Chondrocyte (in vitro differentiated cells): ENCODE data around the gene TMCC1. TPM values are rescaled to one million over a fixed set of nuclear protein-coding genes. Genes with fewer than 3 reads are reported as not detected.

ENCODE experiments used
- DNase-seq: peaks from one replicate; pipeline ENCODE4 v3.0.0; 2021; ENCODE audit warnings: mixed read lengths, low spot score
- H3K27ac Mint-ChIP-seq: one replicate; pipeline ENCODE4 v1.8.0; 2021; ENCODE audit warnings: mild to moderate bottlenecking, moderate library complexity, mixed read lengths; ENCODE audit not compliant: unreplicated experiment
- H3K27me3 Mint-ChIP-seq: 2 replicates; pipeline ENCODE4 v1.8.0; 2021; ENCODE audit warnings: low read depth, mixed read lengths
- H3K36me3 Mint-ChIP-seq: 2 replicates; pipeline ENCODE4 v1.8.0; 2021; ENCODE audit warnings: low read depth, mixed read lengths
- H3K4me1 Mint-ChIP-seq: 2 replicates; pipeline ENCODE4 v1.8.0; 2021; ENCODE audit warnings: low read depth, mild to moderate bottlenecking, mixed read lengths
- H3K4me3 Mint-ChIP-seq: one replicate; pipeline ENCODE4 v1.8.0; 2021; ENCODE audit warnings: mild to moderate bottlenecking, moderate library complexity, mixed read lengths; ENCODE audit not compliant: unreplicated experiment
- H3K9me3 Mint-ChIP-seq: 2 replicates; pipeline ENCODE4 v1.8.0; 2021; ENCODE audit warnings: low read depth, mixed read lengths
- total RNA-seq: library from RNA; stranded (reverse); gene quantifications from 3 replicates; pipeline ENCODE4 v1.2.1, GENCODE V29; 2021
- TF ChIP-seq, protein P1 (sequence below): fragments of 200-600 bp; sonication (generic); IDR thresholded peaks from 2 replicates; pipeline ENCODE4 v1.5.0; 2021; ENCODE audit warnings: antibody characterized with exemption, mild to moderate bottlenecking, moderate library complexity

The TMCC1 gene
- total RNA-seq, 1 donor from 2014 or later: 34.3 TPM

DNA sequence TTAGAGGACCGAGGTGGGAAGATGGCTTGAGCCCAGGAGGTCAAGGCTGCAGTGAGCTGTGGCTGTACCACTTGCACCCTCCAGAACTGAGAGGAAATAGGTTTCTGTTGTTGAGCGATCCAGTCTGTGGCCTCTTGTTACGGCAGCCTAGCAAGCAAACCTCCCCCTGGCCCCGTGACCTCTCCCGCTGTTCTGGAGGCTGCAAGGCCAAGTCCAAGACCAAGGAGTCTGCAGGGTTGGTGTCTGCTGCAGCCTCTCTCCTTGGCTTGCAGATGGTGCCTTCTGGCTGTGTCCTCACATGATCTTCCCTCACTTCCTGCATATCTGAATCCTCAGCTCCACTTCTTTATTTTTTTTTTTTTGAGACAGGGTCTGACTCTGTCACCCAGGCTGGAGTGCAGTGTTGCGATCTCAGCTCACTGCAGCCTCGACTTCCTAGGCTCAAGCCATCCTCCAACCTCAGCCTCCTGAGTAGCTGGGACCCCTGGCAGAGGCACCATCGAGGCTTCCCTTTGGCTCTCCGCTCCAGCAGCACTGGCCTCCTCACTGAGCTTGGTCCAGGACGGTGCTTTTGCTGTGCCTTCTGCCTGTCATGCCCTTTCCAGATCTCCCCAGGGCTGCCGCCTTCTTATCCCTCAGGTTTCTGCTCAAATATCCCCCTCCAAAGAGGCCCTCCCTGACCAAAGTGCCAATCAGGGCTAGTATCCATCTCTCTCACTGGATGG is 269.0 kb downstream of the TMCC1 start:
- Mint-ChIP-seq H3K27me3 (no peaks in the 10 kb centered on the region), H3K36me3 (no peaks in the 10 kb centered on the region), H3K4me1 (peaks cover 64% of the 10 kb centered on the region), H3K9me3 (no peaks in the 10 kb centered on the region), H3K27ac (peak overlapping the region; percentile 96), H3K4me3 (no peak overlapping the region)
- peak; percentile 53 for DNase-seq
- TF ChIP-seq, protein P1, sequence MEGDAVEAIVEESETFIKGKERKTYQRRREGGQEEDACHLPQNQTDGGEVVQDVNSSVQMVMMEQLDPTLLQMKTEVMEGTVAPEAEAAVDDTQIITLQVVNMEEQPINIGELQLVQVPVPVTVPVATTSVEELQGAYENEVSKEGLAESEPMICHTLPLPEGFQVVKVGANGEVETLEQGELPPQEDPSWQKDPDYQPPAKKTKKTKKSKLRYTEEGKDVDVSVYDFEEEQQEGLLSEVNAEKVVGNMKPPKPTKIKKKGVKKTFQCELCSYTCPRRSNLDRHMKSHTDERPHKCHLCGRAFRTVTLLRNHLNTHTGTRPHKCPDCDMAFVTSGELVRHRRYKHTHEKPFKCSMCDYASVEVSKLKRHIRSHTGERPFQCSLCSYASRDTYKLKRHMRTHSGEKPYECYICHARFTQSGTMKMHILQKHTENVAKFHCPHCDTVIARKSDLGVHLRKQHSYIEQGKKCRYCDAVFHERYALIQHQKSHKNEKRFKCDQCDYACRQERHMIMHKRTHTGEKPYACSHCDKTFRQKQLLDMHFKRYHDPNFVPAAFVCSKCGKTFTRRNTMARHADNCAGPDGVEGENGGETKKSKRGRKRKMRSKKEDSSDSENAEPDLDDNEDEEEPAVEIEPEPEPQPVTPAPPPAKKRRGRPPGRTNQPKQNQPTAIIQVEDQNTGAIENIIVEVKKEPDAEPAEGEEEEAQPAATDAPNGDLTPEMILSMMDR: no peak

DNA sequence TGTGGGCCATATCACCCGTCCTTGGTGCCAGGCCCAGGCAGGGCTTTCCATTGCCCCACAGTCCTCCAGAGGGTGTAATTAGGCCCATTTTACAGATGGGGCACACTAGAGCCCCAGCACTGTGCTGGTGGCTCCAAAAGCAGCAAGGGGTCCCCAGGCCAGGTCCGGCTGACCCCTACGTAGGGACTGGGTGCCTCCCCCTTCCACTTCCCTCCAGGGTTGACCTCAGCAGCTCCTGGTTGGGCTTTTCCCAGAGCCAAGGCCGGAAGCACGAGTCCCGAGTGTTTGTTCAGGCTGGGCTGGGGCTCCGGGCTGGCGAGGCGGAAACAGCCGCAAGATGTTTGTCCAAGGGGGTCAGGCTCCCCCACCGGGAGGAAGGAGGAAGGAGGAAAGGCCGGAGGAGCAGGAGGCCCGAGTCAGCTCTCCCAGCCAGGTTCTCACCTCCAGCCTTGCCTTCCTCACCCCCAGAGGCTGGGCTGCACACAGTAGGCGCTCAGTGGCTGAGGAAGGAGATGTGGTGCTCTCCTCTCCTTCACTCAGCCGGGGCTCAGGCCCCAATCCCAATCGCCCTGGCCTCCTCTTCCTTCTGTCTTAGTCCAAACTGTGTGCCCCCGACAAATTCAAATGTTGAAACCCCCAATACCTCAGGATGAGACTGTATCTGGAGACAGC is 269.9 kb downstream of the TMCC1 start:
- Mint-ChIP-seq H3K27ac (peak overlapping the region; percentile 73), H3K27me3 (no peaks in the 10 kb centered on the region), H3K36me3 (no peaks in the 10 kb centered on the region), H3K4me1 (peaks cover 69% of the 10 kb centered on the region), H3K4me3 (no peak overlapping the region), H3K9me3 (no peaks in the 10 kb centered on the region)
- no peak for DNase-seq
- TF ChIP-seq, protein P1: no peak

DNA sequence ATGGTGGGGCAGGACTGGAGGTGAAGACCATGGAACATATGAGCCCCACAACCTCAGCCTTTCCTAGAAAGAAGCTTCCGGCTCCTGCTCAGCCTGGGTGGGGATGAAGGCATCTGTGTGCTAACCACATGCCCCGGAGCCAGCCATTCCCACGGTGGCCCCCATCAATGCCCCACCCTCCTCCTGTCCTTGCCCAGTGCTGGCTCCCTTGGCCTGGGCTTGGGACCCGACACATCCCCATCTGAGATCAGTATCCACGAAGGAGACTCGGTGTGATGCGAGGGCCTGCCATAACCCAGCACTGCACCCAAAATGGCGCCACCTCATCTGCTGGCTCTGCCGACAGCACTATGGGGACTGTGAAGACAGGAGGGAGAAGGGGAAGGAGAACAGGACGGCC is 270.6 kb downstream of the TMCC1 start:
- no peak for DNase-seq
- TF ChIP-seq, protein P1: no peak
- H3K27ac Mint-ChIP-seq: no peak overlapping the region
- H3K4me1 Mint-ChIP-seq: peaks cover 71% of the 10 kb centered on the region
- no peaks in the 10 kb centered on the region for H3K27me3 Mint-ChIP-seq
- no peaks in the 10 kb centered on the region for H3K9me3 Mint-ChIP-seq
- H3K36me3 Mint-ChIP-seq: no peaks in the 10 kb centered on the region
- H3K4me3 Mint-ChIP-seq: no peak overlapping the region

DNA sequence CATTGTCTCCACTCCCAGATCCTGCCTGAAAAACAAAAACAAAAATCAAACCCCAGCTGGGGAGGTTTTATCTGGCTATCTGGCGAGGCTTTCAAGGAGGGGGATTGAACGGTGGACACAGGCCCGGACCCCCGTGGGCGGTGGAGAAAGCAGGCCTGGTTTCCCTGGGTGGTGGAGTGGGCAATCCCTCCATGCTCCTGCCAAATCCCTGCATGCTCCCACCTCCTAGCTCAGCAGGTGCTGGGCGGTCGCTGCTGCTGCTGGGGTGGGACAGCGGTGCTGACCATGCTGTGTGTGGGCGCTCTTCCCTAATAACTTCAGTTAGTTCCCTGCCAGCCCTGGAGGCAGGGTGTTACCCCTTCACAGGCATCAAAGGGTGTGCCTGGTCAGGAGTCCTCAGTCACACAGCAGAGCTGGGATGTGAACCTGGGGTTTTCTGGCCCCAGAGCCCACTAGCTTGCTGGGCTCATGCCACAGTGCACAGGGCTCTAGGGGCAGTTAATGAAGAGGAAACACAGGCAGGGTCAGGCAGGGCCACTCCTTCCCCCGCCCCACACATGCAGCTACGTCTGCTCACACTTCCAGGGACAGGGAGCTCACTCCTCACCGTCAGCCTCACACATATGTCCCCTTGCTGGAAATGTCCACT is 271.2 kb downstream of the TMCC1 start:
- H3K9me3 Mint-ChIP-seq: no peaks in the 10 kb centered on the region
- H3K27ac Mint-ChIP-seq: peak overlapping the region; percentile 49
- H3K36me3 Mint-ChIP-seq: no peaks in the 10 kb centered on the region
- H3K4me1 Mint-ChIP-seq: peaks cover 65% of the 10 kb centered on the region
- H3K4me3 Mint-ChIP-seq: no peak overlapping the region
- no peaks in the 10 kb centered on the region for H3K27me3 Mint-ChIP-seq
- TF ChIP-seq, protein P1: no peak
- no peak for DNase-seq

DNA sequence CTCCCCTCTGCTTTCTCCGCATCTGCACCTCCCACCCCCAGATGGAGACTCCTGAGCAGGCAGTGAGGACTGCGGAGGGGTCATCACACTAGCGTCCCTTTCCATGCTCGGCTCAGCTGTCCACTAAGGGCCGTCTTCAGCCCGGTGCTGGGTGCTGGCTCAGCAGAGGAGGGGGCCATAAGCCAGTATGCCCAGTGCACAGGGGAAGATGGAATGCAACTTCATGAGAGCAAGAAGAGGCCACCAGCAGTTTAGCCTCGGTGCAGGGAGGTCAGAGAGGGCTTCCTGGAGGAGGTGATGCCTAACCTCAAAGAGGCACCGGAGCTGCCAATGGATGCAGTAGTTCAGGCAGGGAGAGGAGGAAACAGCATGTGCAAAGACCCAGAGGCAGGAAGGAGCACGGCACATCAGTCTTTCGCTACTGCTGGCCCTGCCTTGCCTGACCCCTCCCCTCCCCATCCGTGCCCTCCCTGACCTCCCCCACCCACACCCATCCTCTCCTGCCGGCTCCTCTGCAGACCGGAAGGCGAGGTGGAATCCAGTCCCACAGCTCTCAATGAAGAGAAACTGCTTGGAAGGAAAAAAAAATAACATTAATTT is 271.8 kb downstream of the TMCC1 start:
- TF ChIP-seq, protein P1: no peak
- Mint-ChIP-seq H3K27me3 (no peaks in the 10 kb centered on the region), H3K4me3 (no peak overlapping the region), H3K9me3 (no peaks in the 10 kb centered on the region), H3K27ac (peak overlapping the region; percentile 61), H3K36me3 (no peaks in the 10 kb centered on the region), H3K4me1 (peaks cover 65% of the 10 kb centered on the region)
- no peak for DNase-seq
